Glomerular visceral epithelial cell (primary cell): ENCODE results near the gene LENG9.

Experiments
- DNase-seq: peaks from one replicate; pipeline ENCODE4 v3.0.0-alpha.2; 2016; ENCODE audit errors: extremely low spot score

Gene LENG9

GRCh38 chr19:54422136-54422535, 41.4 kb downstream of the LENG9 start:
- DNase-seq = no peak

- no peak for DNase-seq
Observed at GRCh38 chr19:54421521-54421920, 42.1 kb downstream of the LENG9 start.

- DNase-seq = no peak
Observed at GRCh38 chr19:54421169-54421516, 42.4 kb downstream of the LENG9 start.

GRCh38 chr19:54420383-54421168, 43.0 kb downstream of the LENG9 start:
- no peak for DNase-seq

GRCh38 chr19:54420068-54420382, 43.6 kb downstream of the LENG9 start:
- no peak for DNase-seq

GRCh38 chr19:54418930-54419800, 44.4 kb downstream of the LENG9 start:
- no peak for DNase-seq

- DNase-seq = no peak
Observed at GRCh38 chr19:54418030-54418929, 45.3 kb downstream of the LENG9 start.

- no peak for DNase-seq
Observed at GRCh38 chr19:54416695-54417491, 46.7 kb downstream of the LENG9 start.

- DNase-seq = no peak
Observed at GRCh38 chr19:54415901-54416673, 47.5 kb downstream of the LENG9 start.

GRCh38 chr19:54415208-54415900, 48.2 kb downstream of the LENG9 start, which contains the start of gene TTYH1:
Gene TTYH1 (plus strand): TSS chr19:54415464. CDS start chr19:54415553, 89 bp downstream.
- no peak for DNase-seq

- DNase-seq = no peak
Observed at GRCh38 chr19:54414156-54414555, 49.4 kb downstream of the LENG9 start.

GRCh38 chr19:54412877-54413276, 50.7 kb downstream of the LENG9 start:
- DNase-seq = no peak
